NCI-H510A treated with DMSO at 0.1 percent for 48 hours (cell line): ENCODE data around the gene GGCT.
"Not testable (repeated sequence)": the region's sequence is repeated elsewhere in the genome, so short reads cannot be mapped to it uniquely, and the experiment has no call there.

Experiments used
- DNase-seq: peaks from one replicate; lab custom pipeline; 2025; lab: John Stamatoyannopoulos, UW

Gene GGCT, protein sequence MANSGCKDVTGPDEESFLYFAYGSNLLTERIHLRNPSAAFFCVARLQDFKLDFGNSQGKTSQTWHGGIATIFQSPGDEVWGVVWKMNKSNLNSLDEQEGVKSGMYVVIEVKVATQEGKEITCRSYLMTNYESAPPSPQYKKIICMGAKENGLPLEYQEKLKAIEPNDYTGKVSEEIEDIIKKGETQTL

DNA sequence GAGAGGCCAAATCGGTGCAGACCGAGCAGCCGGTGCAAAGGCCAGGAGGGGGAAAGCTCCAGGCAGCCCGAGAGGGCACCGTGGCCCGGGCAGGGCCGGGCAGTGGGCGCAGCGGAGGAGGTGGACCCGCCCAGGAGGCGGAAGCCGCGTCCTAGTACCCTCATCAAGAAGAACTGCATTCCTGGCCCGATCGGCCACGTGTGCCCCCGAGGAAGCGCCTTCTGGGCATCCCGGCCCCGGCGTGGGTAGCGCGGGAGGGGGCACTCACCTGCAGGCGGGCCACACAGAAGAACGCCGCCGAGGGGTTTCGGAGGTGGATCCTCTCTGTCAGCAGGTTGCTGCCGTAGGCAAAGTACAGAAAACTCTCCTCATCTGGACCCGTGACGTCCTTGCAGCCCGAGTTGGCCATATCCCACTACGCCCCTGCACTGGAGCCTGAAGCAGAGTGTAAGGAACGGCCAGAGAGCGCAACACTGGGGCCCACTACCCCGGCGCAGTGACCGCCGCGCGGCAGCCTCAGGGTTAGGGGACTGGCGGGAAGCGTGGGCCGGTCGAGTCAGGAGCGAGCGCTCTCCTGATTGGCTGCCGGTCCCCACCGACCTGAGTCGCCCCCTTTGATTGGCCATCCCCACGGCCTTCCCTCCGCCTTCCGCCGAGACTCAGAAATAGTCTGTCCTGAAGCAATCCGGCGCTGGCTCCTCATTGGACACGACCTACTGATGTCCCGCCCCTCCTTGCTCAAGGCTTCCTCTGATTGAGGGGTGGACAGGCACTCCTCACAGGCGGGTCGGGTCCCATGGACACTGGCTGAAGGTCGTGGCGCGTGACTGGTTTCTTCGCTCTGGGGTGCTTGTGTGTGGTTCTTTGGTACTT, at the start of gene GGCT:
GGCT (minus strand) TSS at position 529 of the 873 bp plus-strand sequence; CDS start at position 409, 120 bp downstream.
- DNase-seq: peak; percentile 97

DNA sequence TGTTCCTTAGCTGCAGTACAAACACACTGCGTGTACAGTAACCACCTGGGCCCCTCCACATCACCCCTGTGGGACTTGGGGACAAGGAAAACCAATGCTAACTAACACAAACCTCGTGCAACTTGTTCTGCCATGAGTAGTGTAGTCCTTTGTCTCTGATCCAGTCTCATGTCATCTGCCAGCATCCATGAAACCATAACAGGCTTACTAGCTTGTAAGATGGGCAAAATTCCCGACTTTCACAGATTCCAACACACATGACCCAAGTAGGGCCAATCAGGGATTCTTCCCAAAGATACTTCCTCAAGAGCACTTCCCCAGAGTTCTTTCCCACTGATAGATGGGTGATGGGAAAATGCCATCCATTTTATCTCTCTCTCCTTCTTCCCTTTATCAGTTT, 48.9 kb upstream of the GGCT start:
- DNase-seq: no peak

DNA sequence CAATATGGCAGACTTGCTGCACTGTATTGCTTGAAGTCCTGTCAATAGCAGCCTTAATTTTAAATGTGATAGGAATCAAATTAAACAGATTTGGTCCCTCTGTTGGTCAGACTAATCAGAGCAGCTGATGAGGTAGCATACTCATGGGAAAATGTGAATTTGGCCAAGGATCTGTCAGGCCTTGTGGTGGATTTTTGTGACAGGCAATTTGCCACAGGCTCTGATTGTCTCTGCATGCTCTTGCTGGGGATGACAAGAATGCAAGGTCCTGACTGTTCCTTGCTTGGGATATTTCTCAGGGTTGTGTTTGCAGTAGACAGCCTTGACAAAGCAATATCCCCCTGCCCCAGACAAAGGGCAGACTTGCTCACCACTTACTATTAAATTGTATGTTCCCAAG, 48.5 kb upstream of the GGCT start:
- no peak for DNase-seq

DNA sequence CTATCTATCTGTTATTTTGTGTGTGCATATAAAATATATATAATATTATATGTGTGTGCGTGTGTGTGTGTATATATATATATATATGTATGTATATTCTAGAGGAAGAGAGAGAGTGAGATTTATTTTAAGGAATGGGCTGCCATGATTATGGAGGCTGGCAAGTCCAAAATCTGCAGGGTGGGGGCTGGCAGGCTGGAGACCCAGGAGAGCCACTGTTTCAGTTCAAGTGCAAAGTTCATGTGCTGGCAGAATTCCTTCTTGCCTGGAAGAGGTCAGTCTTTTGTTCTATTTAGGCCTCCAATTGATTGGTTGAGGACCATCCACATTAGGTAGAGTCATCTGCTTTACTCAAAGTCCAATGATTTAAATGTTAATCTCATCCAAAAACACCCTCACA, 47.7 kb upstream of the GGCT start:
- no peak for DNase-seq

DNA sequence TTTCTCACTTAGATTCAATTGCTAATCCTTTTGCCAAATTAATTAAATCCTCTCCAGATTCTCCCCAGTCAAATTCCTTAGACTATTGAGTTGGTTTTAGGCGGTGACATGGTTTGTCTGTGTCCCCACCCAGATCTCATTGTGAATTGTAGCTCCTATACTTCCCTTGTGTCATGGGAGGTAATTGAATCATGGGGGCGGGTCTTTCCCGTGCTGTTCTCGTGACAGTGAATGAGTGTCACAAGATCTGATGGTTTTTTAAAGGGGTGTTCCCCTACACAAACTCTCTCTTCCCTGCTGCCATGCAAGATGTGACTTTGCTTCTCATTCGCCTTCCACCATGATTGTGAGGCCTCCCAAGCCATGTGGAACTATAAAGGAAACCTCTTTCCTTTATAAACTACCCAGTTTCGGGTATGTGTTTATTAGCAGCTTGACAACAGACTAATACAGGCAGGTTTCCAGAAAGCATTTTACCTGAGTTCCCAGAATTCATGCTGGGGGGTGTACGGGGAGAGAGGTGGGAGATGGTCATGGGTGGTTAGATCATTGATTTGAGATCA, 45.4 kb upstream of the GGCT start:
- DNase-seq: no peak

DNA sequence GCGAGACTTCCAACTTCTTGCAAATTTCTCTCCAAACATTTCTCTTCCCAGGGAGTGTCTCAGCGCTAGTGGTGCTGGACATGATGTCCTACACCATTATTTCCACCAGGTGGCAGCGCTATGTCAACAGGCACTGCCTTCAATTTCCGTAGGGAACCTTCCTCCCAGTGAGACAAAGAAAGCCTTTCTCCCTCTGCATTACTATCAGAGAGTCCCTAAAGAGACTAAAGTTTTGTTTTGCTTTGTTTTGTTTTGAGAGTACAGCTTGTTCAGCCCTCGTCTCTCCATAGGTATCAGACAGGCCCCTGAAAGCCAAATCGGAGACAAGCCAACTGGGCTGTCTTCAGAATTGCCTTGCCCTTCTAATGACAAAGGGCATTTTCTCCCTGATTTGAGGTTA, 44.2 kb upstream of the GGCT start:
- DNase-seq: peak; percentile 84

DNA sequence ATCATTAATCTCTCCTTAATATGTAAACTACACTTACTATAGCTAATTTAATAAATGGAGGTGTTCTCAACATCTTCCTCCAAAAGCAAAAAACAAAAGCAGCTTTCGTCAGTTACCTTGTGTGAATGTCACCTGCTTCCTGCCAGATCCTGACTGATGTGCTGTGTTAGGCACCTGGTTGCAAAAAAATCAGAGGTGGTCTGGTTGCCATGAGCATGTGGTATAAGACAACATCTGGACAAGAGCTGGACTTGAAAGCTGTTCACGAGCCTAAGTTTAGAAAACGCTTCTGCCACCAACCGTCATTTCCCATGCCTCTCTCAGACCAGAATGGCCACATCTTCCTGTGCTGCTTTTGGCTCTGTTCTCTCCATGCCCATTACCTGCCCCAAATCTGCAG, 42.0 kb upstream of the GGCT start:
- no peak for DNase-seq

DNA sequence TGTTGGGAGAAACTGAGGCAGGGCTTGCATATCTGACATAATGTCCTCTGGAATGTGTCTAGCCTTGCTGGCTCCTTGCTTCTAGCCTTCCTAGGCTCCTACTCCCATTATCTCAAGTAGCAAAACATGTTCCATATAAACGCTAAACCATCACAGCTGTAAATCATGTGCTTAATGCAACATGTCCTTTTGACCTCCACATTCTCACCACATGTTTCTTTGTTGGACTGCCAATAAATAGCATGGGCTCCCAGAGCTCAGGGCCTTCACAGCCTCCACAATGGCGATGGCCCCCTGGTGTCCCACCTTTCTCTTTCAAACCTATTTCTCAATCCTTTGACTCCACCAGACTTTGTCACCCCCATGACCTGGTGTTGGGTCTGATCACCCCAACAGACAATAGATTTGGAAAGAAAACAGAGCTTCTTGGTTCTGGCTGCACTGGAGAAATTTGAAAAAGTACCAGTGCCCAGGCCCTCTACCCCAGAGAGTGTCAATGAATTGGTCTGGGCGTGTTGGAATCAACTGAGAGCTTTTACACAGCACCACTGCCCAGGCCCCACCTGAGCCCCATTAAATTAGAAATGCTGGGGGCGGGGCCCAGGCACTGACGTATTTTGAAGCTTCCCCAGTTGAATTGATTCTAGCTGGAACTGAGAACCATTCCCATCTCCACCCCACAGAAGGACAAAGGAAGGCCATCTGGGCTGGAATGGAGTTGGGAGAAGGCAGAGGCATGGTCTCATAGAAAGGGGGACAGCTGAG, 41.3 kb upstream of the GGCT start:
- DNase-seq: no peak

DNA sequence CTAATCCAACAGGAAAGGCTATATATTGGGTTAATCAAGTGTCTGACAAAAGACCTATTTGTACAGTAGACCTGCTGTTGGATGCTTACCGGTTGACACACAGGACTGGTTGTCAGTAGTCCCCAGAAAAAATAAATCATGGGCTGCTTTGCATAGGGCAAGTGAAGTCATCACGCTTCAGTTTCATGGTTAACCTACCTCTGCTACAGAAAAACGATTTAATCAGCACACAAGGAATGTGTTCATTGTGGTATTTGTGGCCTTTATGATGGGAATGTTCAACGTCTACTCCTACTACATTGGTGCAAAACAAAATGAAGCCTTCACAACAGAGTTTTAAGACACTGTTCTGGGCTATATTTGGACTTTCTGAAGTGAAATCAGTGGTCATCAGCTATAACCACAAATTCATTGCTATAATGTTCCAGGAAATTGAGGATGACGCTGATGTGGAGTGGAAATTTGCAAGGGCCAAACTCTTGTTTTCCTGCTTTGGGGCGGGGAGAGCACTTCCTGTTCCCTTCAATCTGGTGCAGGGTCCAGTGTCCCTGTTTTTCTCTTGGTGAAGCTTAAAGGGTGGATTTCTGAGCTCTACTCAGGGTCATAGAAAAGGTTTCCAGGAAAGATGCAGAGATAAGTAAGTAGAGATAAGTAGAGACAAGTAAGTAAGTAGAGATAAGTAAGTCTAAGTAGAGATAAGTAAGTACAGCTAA, 39.3 kb upstream of the GGCT start:
- no peak for DNase-seq

DNA sequence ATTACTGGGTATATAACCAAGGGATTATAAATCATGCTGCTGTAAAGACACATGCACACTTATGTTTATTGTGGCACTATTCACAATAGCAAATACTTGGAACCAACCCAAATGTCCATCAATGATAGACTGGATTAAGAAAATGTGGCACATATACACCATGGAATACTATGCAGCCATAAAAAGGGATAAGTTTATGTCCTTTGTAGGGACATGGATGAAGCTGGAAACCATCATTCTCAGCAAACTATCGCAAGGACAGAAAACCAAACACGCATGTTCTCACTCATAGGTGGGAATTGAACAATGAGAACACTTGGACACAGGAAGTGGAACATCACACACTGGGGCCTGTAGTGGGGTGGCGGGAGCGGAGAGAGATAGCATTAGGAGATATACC, 38.5 kb upstream of the GGCT start:
- DNase-seq: not testable (repeated sequence)

DNA sequence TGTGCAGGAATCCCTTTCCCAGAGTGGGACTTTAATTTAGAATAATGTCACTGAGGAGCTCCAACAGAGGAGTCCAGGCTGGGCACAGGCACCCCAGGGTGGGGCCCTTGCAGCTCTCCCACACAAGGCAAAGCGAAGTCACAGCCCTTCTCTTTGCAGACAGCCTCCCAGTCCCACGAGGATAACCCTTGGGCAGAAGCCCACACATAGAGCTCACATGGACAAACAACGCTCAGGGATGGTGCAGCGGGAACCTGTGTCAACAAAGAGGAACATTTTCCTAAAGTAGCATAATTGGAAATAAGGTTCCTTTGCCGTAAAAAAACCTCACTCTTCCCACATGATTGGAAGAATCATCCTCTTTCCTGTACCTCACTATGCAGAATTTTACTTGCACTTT, 29.3 kb upstream of the GGCT start:
- no peak for DNase-seq

DNA sequence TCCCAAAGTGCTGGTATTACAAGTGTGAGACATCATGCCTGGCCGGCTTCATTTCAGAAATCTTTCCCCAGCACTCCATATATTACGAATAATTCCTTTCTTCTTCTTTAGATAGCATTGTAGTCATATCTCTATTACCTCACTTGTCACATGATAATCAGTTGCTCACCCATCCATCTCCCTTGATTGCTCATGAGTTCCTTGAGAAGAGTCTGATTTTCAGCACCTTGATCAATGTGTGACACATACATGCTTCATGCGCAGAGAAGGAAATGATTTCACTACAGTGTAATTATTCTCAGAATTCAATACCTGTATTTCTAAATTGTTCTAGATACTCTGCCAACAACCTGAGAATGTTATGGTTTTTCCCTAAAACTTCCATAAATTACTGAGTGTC, 26.7 kb upstream of the GGCT start:
- no peak for DNase-seq

DNA sequence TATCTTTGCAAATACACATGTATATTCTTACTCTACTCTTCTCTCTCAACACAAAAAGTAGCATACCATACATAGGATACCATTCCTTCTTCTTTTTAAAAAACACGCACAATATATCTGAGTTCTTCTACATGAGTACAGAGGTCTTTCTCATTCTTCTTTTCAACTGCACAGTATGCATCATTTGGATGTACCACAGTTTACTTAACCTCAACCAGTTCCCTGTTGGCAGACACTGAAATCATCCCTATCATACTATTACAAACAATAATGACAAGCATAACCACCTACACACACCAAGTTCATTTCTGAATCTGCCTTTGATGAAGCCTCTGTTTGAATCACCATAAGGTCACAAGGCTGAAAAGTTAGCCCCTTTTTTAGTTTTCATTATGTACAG, 25.7 kb upstream of the GGCT start:
- DNase-seq: no peak

DNA sequence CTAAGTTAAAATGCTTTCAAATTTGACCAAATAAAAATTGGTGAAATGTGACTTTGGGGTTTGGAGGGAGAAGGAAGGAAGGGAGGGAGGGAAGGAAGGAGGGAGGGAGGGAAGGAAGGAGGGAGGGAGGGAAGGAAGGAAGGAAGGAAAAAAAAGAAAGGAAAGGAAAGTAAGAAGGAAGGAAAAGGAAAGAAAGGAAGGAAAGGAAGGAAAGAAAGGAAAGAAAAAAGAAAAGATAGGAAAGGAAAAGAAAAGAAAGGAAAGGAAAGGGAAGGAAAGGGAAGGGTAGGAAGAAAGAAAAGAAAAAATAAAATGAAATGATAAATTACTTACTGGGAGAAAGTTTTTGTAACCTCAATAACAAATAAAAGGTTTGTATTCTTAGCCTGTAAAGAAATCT, 24.1 kb upstream of the GGCT start:
- DNase-seq: no peak

DNA sequence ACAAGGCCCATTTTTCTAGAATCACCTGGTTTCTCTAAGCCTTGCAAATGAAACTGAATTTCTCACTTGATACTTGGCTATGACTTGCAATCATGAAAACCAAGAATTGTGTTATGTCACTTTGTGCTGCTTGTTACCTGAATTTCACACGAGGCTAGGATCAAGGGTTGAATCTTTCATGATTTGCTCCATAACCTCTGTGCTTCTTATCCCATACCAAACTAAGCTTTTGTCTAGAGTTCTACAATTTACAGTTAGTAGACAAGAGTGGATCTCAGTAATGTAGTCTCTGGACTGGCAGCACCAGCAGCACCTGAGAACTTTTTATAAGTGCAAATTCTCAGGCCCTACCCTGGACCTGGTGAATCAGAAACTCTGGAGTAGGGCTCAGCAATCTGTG, 22.7 kb upstream of the GGCT start:
- DNase-seq: not testable (repeated sequence)

DNA sequence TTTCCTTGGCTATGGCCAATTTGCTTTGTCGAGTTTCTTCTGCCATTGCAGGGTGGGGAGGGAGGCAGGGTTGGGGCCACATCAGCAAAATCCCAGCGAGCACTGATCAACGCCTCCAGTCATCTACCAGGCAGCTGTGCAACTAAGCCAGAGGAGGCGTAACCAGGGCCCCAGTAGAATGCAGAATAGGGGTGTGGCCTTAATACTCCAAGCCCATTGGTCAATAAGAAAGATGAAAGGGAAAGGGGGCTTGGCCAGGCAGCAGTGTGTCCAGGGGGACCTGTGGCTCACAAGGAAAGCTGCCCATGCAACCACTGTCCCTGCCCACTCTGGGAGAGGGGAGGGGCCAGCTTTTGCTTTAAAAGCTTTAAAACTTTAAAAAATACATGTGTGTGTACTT, 21.5 kb upstream of the GGCT start:
- DNase-seq: no peak

DNA sequence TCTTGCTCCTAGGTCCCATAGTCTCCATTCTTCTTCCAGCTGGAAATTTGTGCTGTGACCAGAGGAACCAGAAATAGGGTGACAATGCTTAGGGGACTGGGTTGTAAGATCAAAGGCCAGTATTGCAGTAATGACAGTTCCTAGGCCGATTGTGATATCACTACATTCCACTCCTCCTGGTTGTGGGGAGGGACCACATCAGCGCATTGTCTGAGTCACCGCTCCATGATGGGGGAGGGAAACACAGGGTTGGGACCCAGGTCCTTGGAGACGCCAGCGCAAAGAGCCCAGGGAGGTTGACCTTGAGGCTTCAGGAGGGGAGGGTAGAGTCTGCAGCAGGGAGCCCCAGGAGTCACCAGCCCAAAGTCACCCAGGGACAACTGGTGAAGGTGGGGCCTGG, 20.8 kb upstream of the GGCT start:
- DNase-seq: no peak

DNA sequence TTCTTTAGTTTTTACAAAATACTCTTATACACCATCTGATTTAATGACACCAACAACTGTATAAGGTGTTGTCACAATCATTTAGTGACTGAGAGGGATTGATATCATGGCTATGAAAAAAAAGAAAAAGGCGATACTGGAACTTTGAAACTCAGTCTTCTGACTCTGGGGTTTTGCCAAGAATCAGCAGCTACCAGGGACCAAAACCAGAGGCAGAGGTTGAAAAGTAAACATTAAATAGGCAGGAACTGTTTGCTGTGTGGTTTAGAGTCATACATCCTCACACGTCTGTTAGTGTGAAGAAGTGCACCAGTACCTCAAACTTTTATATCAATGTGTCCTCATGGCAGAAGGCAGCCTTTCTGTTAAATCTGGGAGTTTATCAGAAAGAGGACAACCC, 19.9 kb upstream of the GGCT start:
- peak; percentile 26 for DNase-seq

DNA sequence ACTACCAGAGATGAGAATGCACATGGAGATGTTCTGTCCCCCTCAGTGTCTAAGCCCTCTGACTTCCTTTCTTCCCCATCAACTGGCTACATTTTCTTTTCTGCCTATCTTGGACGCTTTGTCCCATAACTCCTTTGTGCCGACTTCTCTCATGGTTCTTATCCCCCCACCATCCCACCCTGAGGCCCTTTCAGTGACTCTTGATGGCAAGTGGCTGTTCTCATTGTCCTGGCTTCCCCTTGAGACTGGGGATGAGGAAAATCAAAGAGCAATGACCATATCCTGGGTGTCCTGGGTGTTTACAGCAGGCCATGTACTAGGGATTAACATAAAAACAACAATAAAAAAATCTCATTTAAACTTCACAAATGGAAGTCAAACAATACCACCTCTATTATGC, 18.8 kb upstream of the GGCT start:
- DNase-seq: no peak

DNA sequence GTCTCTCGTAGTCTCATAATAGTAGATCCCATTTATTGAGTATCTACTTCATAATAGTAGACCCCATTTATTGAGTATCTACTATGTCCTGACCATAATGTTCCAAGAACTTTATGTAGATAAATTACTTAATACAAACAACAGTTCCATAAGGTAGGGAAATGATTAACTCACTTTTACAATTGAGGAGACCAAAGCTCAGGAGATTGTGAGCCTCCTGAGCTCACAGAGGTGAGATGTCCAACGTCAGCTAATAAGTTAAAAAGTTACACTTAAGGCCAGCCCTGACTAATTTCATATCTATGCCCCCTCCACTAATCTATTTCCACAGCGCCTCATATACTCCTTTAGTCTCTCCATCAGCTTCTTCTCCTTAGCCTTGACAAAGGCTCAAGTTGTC, 17.5 kb upstream of the GGCT start:
- DNase-seq: no peak

DNA sequence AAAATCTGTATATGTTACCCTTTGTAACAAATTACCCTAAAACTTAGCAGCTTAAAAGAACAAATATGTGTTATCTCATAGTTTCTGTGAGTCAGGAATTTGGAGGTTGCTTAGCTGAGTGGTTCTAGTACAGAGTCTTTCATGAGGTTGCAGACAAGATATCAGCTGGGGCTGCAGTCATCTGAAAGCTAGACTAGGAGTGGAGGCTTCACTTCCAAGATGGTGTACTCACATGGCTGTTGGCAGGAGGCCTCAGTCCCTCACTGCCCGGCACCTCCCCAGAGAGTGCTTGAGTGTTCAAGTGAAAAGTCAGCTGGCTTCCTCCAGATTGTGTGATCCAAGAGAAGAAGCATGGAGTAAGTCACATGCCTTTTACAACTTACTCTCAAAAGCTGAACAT, 16.9 kb upstream of the GGCT start:
- no peak for DNase-seq

DNA sequence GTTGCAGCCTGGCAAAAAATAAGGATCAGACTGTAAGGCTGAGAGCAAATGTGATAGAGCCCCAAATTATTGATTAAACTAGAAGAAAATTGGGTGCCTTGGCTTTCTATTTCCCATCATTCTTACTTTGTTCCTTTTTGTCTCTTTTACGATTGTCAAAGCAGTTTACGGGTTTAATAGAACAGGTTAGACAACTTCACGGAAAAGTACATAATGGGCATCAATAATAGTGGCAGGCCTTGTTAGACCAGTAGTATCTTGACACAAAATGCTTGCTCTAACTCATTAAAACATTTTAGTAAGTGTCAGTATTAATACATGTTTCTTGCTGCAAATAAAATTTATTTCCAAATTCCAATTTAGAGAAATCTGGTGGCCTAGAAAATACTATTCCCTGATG, 14.5 kb upstream of the GGCT start:
- DNase-seq: peak; percentile 75
